ENCODE data around the gene EGFR. TPM values are rescaled to one million over a fixed set of nuclear protein-coding genes. Genes with fewer than 3 reads are reported as not detected.
A peak's percentile ranks its signal among the peaks of the same experiment; 100 is the strongest.

Gene EGFR
- total RNA-seq, 3 donors from 2014 or later = 63.6 to 96.3 (median 72.5) TPM

- peak; percentile 16 for ATAC-seq
- no peak overlapping the region for H3K4me3 ChIP-seq
- no peaks in the 10 kb centered on the region for H3K36me3 ChIP-seq (ENCODE audit: low read depth)
- peak in 2 of 3 donors; percentile 41 to 52 for DNase-seq
- peaks cover 10% of the 10 kb centered on the region for H3K4me1 ChIP-seq (ENCODE audit: low read depth)
- intact Hi-C loops (cut with DNase I, micrococcal nuclease) = no loop called here
- no peak for TF ChIP-seq CTCF (IDR thresholded peaks at IDR 0.05)
- no peaks in the 10 kb centered on the region for H3K9me3 ChIP-seq
Observed at GRCh38 chr7:55100544-55101327, 81.9 kb downstream of the EGFR start.

GRCh38 chr7:55101359-55101758 is 82.5 kb downstream of the EGFR start:
- DNase-seq (no peak), ATAC-seq (no peak)
- no peak for TF ChIP-seq CTCF (IDR thresholded peaks at IDR 0.05)
- H3K9me3 ChIP-seq = no peaks in the 10 kb centered on the region
- no peaks in the 10 kb centered on the region for H3K36me3 ChIP-seq (ENCODE audit: low read depth)
- intact Hi-C loops (cut with DNase I, micrococcal nuclease) = no loop called here
- H3K4me1 ChIP-seq (ENCODE audit: low read depth) = peaks cover 3% of the 10 kb centered on the region
- H3K4me3 ChIP-seq = no peak overlapping the region

- intact Hi-C loops (cut with DNase I, micrococcal nuclease) = no loop called here
- no peak for ATAC-seq
- TF ChIP-seq CTCF (IDR thresholded peaks at IDR 0.05) = no peak
- Histone ChIP-seq H3K4me1 (ENCODE audit: low read depth) (peaks cover 8% of the 10 kb centered on the region), H3K4me3 (no peak overlapping the region), H3K36me3 (ENCODE audit: low read depth) (no peaks in the 10 kb centered on the region), H3K9me3 (no peaks in the 10 kb centered on the region)
- DNase-seq = no peak
Observed at GRCh38 chr7:55104123-55104522, 85.3 kb downstream of the EGFR start.

GRCh38 chr7:55104712-55105433 is 86.1 kb downstream of the EGFR start:
- no peak overlapping the region for H3K4me3 ChIP-seq
- no peak for TF ChIP-seq CTCF (IDR thresholded peaks at IDR 0.05)
- no peaks in the 10 kb centered on the region for H3K36me3 ChIP-seq (ENCODE audit: low read depth)
- DNase-seq = no peak
- no peak for ATAC-seq
- H3K9me3 ChIP-seq = no peaks in the 10 kb centered on the region
- intact Hi-C loops (cut with DNase I, micrococcal nuclease) = no loop called here
- peaks cover 8% of the 10 kb centered on the region for H3K4me1 ChIP-seq (ENCODE audit: low read depth)

- H3K4me3 ChIP-seq = no peak overlapping the region
- ATAC-seq = no peak
- TF ChIP-seq CTCF (IDR thresholded peaks at IDR 0.05) = no peak
- no peaks in the 10 kb centered on the region for H3K9me3 ChIP-seq
- no peaks in the 10 kb centered on the region for H3K36me3 ChIP-seq (ENCODE audit: low read depth)
- peaks cover 7% of the 10 kb centered on the region for H3K4me1 ChIP-seq (ENCODE audit: low read depth)
- no peak for DNase-seq
- intact Hi-C loops (cut with DNase I, micrococcal nuclease) = no loop called here
Observed at GRCh38 chr7:55105952-55106351, 87.1 kb downstream of the EGFR start.
